GM23248 (cell line): ENCODE data around the gene CLCN3. TPM values are rescaled to one million over a fixed set of nuclear protein-coding genes. Genes with fewer than 3 reads are reported as not detected.

ENCODE experiments used
- DNase-seq: peaks from one replicate; pipeline ENCODE4 v3.0.0-alpha.2; 2015
- H2AFZ ChIP-seq: fragments of 200-600 bp; sonication (generic); 2 replicates; pipeline ENCODE4 v1.6.1; 2016; ENCODE audit warnings: antibody characterized with exemption
- H3F3A ChIP-seq: fragments of 200-600 bp; sonication (generic); 2 replicates; pipeline ENCODE4 v1.6.1; 2016; ENCODE audit warnings: mild to moderate bottlenecking, antibody characterized with exemption, mixed run types; ENCODE audit not compliant: insufficient read depth
- H3K27ac ChIP-seq: fragments of 200-600 bp; sonication (generic); 2 replicates; pipeline ENCODE4 v1.5.1; 2016; ENCODE audit warnings: mild to moderate bottlenecking
- H3K27me3 ChIP-seq: fragments of 200-600 bp; sonication (generic); replicated peaks from 2 replicates; pipeline ENCODE4 v1.6.1; 2016; ENCODE audit warnings: mild to moderate bottlenecking; ENCODE audit not compliant: insufficient read depth
- H3K36me3 ChIP-seq: fragments of 200-600 bp; sonication (generic); 2 replicates; pipeline ENCODE4 v1.6.1; 2016; ENCODE audit warnings: low read depth, mild to moderate bottlenecking
- H3K4me1 ChIP-seq: fragments of 200-600 bp; sonication (generic); 2 replicates; pipeline ENCODE4 v1.6.1; 2016; ENCODE audit warnings: mild to moderate bottlenecking; ENCODE audit not compliant: insufficient read depth
- H3K4me2 ChIP-seq: fragments of 200-600 bp; sonication (generic); one replicate; pipeline ENCODE4 v1.6.1; 2016; ENCODE audit warnings: mild to moderate bottlenecking; ENCODE audit not compliant: unreplicated experiment
- H3K4me3 ChIP-seq: fragments of 200-600 bp; sonication (generic); 2 replicates; pipeline ENCODE4 v1.5.1; 2016; ENCODE audit warnings: mild to moderate bottlenecking
- H3K79me2 ChIP-seq: fragments of 200-600 bp; sonication (generic); 2 replicates; pipeline ENCODE4 v1.6.1; 2016; ENCODE audit warnings: mild to moderate bottlenecking; ENCODE audit not compliant: insufficient read depth
- H3K9ac ChIP-seq: fragments of 200-600 bp; sonication (generic); 2 replicates; pipeline ENCODE4 v1.6.1; 2016; ENCODE audit warnings: mild to moderate bottlenecking
- H3K9me2 ChIP-seq: fragments of 200-600 bp; sonication (generic); 2 replicates; pipeline ENCODE4 v1.6.1; 2016; ENCODE audit warnings: mixed run types, mild to moderate bottlenecking, moderate library complexity; ENCODE audit not compliant: insufficient read depth
- H3K9me3 ChIP-seq: fragments of 200-600 bp; sonication (generic); one replicate; pipeline ENCODE4 v1.6.1; 2017; ENCODE audit warnings: low read depth
- H4K20me1 ChIP-seq: fragments of 200-600 bp; sonication (generic); 2 replicates; pipeline ENCODE4 v1.6.0; 2016; ENCODE audit not compliant: insufficient read depth
- EZH2 ChIP-seq: fragments of 200-600 bp; sonication (generic); IDR thresholded peaks from 2 replicates; pipeline ENCODE4 v1.6.1; 2018; ENCODE audit warnings: antibody characterized with exemption, mild to moderate bottlenecking; ENCODE audit not compliant: insufficient read depth, poor library complexity, severe bottlenecking
- EZH2phosphoT487 ChIP-seq: fragments of 200-600 bp; sonication (generic); IDR thresholded peaks from 2 replicates; pipeline ENCODE4 v1.6.1; 2018; ENCODE audit warnings: antibody characterized with exemption, moderate library complexity, mild to moderate bottlenecking, low read depth; ENCODE audit not compliant: insufficient read depth
- WGBS, 2 experiments: methylation state at CpG; one replicate each; pipeline ENCODE4 v1.1.6; 2015 to 2017; ENCODE audit warnings: low lambda C conversion rate in 2 of 2, low coverage in 1 of 2; ENCODE audit errors: missing lambda C conversion rate in 2 of 2; 5-methylcytosine and 5-hydroxymethylcytosine counted together
- in situ Hi-C: fragments of 300-500 bp; cut with MboI; formaldehyde crosslinking; loops from 2 replicates; pipeline ENCODE4 v1.15.0; 2020
- polyA plus RNA-seq: library from polyadenylated mRNA; unstranded; fragments of >200 nt; fragmentation: Nextera tagmentation; extraction: Ambion mirVana; gene quantifications from 2 replicates; pipeline ENCODE4 v1.2.1, GENCODE V29; 2016
- total RNA-seq: library from RNA; depleted of rRNA; stranded (reverse); fragments of >200 nt; shearing (Covaris generic); gene quantifications from 2 replicates; pipeline ENCODE4 v1.2.3, GENCODE V29; 2014

CLCN3 gene
- total and polyA plus RNA-seq, 2 experiments from 2014 or later: 12.2 to 16.4 TPM

GRCh38 chr4:169650227-169650936 lies 30.0 kb downstream of the CLCN3 start:
- no peak for DNase-seq
- H3K9ac ChIP-seq: no peak overlapping the region
- H3K4me1 ChIP-seq: no peaks in the 10 kb centered on the region; the same call in 1 of the 2 replicates
- H3K9me3 ChIP-seq: no peaks in the 10 kb centered on the region
- no peak overlapping the region for H2AFZ ChIP-seq
- H3K27me3 ChIP-seq: no peaks in the 10 kb centered on the region
- in situ Hi-C loops: no loop called here
- H3K4me3 ChIP-seq: no peak overlapping the region
- H3K9me2 ChIP-seq: peaks cover 3% of the 10 kb centered on the region; the same call in 1 of the 2 replicates
- H4K20me1 ChIP-seq: no peaks in the 10 kb centered on the region
- no peak overlapping the region for H3K4me2 ChIP-seq
- TF ChIP-seq EZH2phosphoT487 (no peak), EZH2 (no peak)
- 96 to 97% methylated on average over 3 of the region's 3 CpGs for WGBS, 2 experiments
- peaks cover 53% of the 10 kb centered on the region for H3K79me2 ChIP-seq
- H3K27ac ChIP-seq: no peak overlapping the region
- H3F3A ChIP-seq: no peaks in the 10 kb centered on the region
- H3K36me3 ChIP-seq: no peaks in the 10 kb centered on the region; the same call in 1 of the 2 replicates

GRCh38 chr4:169652535-169652934 lies 32.2 kb downstream of the CLCN3 start:
- no peak for DNase-seq
- TF ChIP-seq EZH2 (no peak), EZH2phosphoT487 (no peak)
- Histone ChIP-seq H3K79me2 (peaks cover 74% of the 10 kb centered on the region), H3K4me1 (no peaks in the 10 kb centered on the region; the same call in 1 of the 2 replicates), H3K9ac (no peak overlapping the region), H3K27ac (no peak overlapping the region), H3F3A (no peaks in the 10 kb centered on the region), H3K36me3 (no peaks in the 10 kb centered on the region), H2AFZ (no peak overlapping the region), H3K9me3 (no peaks in the 10 kb centered on the region), H3K27me3 (no peaks in the 10 kb centered on the region), H4K20me1 (no peaks in the 10 kb centered on the region), H3K4me3 (no peak overlapping the region), H3K4me2 (no peak overlapping the region), H3K9me2 (peaks cover 3% of the 10 kb centered on the region; the same call in 1 of the 2 replicates)
- in situ Hi-C loops: no loop called here

- H3K36me3 ChIP-seq: no peaks in the 10 kb centered on the region
- H3F3A ChIP-seq: peaks cover 17% of the 10 kb centered on the region
- no peaks in the 10 kb centered on the region for H4K20me1 ChIP-seq
- H3K4me1 ChIP-seq: peaks cover 12% of the 10 kb centered on the region
- no peaks in the 10 kb centered on the region for H3K9me2 ChIP-seq
- in situ Hi-C loops: no loop called here
- H3K4me3 ChIP-seq: no peak overlapping the region
- peaks cover 86% of the 10 kb centered on the region for H3K79me2 ChIP-seq
- TF ChIP-seq EZH2phosphoT487: no peak
- TF ChIP-seq EZH2: no peak
- H3K9me3 ChIP-seq: no peaks in the 10 kb centered on the region
- no peaks in the 10 kb centered on the region for H3K27me3 ChIP-seq
- WGBS, 2 experiments: 97 to 99% methylated on average over 6 of the region's 6 CpGs
- H3K4me2 ChIP-seq: no peak overlapping the region
- no peak overlapping the region for H3K9ac ChIP-seq
- no peak for DNase-seq
- H3K27ac ChIP-seq: no peak overlapping the region
- H2AFZ ChIP-seq: no peak overlapping the region
Observed at GRCh38 chr4:169655401-169655800, 35.0 kb downstream of the CLCN3 start.

GRCh38 chr4:169657470-169658107 lies 37.2 kb downstream of the CLCN3 start:
- peaks cover 79% of the 10 kb centered on the region for H3K79me2 ChIP-seq
- H3F3A ChIP-seq: peaks cover 30% of the 10 kb centered on the region
- no peaks in the 10 kb centered on the region for H3K27me3 ChIP-seq
- no peak overlapping the region for H3K4me2 ChIP-seq
- 83 to 97% methylated on average over 3 of the region's 3 CpGs for WGBS, 2 experiments
- H3K9me2 ChIP-seq: no peaks in the 10 kb centered on the region
- in situ Hi-C loops: no loop called here
- H3K9ac ChIP-seq: no peak overlapping the region
- H3K4me3 ChIP-seq: no peak overlapping the region
- TF ChIP-seq EZH2phosphoT487: no peak
- no peak for TF ChIP-seq EZH2
- H3K36me3 ChIP-seq: no peaks in the 10 kb centered on the region
- H3K9me3 ChIP-seq: no peaks in the 10 kb centered on the region
- H3K27ac ChIP-seq: no peak overlapping the region
- no peak for DNase-seq
- H3K4me1 ChIP-seq: peaks cover 24% of the 10 kb centered on the region
- no peaks in the 10 kb centered on the region for H4K20me1 ChIP-seq
- H2AFZ ChIP-seq: no peak overlapping the region
